Measurements from ENCODE around the gene TP53RK. TPM values are rescaled to one million over a fixed set of nuclear protein-coding genes. Genes with fewer than 3 reads are reported as not detected.
A peak's percentile ranks its signal among the peaks of the same experiment; 100 is the strongest.

The TP53RK gene
- 10 to 100 TPM; 15.0 to 27.0 (median 25.8) TPM for total RNA-seq

DNA sequence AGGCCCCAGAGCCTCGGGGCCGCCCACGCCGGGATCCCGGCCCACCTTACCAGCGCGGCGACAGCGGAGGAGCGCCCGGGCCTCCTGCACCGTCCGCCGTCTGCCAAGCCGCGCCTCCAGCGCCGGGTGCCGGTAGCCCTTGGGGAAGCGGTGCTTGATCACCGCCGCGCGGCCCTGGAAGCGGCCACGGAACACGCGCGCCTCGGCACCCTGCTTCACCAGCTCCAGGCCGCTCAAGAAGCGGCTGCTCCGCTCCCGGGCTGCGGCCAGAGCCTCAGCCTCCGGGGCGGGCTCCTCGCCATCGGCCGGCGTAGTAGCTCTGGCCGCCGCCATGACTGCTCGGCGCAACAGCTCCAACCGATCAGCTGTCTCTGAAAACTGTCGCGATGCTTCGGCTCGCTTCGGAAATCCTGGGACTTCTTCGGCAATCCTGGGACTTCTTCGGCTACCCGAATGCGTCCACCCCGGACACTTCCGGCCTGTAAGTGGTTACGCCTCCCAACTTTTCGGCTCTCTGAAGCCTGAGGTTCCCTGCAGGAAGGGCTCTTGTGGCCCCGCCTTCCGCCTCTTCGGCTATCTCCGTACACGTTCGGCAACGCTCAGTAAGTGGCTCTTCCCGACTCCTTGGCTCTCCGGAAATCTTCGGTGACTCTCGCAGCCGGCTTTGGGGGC lies at the start of gene TP53RK:
Gene TP53RK, minus strand, starts transcription at position 363 of the 672 bp plus-strand sequence. Its CDS starts 30 bp downstream, at position 333.
- Histone ChIP-seq H3K9me3 (no peaks in the 10 kb centered on the region), H3K4me3 (peak within 1 kb of the TSS; percentile 83), H3K36me3 (peaks cover 3% of the 10 kb centered on the region), H3K4me1 (peaks cover 26% of the 10 kb centered on the region), H3K27me3 (no peaks in the 10 kb centered on the region), H3K27ac (peak within 1 kb of the TSS; percentile 97)
- peak; percentile 98 to 99 for DNase-seq (ENCODE audit: low spot score in 2 of 2)
- TF ChIP-seq, protein P1, sequence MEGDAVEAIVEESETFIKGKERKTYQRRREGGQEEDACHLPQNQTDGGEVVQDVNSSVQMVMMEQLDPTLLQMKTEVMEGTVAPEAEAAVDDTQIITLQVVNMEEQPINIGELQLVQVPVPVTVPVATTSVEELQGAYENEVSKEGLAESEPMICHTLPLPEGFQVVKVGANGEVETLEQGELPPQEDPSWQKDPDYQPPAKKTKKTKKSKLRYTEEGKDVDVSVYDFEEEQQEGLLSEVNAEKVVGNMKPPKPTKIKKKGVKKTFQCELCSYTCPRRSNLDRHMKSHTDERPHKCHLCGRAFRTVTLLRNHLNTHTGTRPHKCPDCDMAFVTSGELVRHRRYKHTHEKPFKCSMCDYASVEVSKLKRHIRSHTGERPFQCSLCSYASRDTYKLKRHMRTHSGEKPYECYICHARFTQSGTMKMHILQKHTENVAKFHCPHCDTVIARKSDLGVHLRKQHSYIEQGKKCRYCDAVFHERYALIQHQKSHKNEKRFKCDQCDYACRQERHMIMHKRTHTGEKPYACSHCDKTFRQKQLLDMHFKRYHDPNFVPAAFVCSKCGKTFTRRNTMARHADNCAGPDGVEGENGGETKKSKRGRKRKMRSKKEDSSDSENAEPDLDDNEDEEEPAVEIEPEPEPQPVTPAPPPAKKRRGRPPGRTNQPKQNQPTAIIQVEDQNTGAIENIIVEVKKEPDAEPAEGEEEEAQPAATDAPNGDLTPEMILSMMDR (IDR thresholded peaks at IDR 0.05): peak; percentile 31 to 58
- TF ChIP-seq POLR2A (IDR thresholded peaks at IDR 0.05): peak in 1 of 2 donors; percentile 91
- no peak for TF ChIP-seq EP300 (IDR thresholded peaks at IDR 0.05)
- peak; percentile 38 to 72 (median 39) for TF ChIP-seq POLR2AphosphoS5 (IDR thresholded peaks at IDR 0.05)
- 2% methylated on average over 29 of the region's 71 CpGs for WGBS

DNA sequence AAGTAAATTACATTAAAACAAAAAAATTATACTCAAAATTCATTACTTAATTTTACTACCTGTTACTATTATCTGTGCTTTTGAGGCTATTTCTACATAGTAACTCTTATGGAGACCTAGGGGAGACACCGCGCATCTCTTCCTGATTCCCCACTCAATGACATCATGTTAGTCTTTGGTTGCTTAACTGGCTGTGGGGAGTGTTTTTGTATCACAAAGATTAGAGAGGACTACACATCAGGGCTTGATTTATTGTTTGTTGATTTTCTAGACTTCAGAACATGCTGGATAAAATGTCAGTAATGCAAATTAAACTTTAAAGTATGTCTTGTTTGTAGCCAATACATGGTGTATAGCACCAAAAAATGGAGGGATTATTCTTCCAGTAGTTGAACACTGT lies 46.2 kb upstream of the TP53RK start:
- WGBS: 99% methylated on average over 2 of the region's 2 CpGs
- H3K36me3 ChIP-seq: peaks cover 10% of the 10 kb centered on the region
- H3K4me3 ChIP-seq: no peak overlapping the region

DNA sequence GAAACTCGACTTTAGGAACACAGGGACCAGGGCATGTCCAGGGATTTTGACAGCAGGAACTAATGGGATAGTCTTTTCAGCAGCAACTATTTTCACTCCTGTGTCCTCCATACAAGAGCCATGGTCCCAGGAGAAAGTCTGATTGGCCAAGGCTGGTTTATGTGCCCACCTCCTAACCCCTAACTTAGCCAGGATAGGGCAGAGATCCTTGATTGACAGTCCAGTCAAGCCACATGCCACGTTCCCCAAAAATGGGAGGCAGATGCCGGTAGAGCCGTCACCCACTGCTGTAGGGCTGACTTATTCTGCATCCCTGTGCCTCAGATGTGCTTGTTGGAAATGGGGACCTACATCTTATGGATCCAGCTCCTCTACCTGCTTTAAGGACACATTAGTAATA lies 42.5 kb upstream of the TP53RK start:
- 84% methylated on average over 4 of the region's 4 CpGs for WGBS

More for the DNA sequence above, 46.2 kb upstream of the TP53RK start:
- DNase-seq (ENCODE audit: low spot score in 2 of 2): no peak
- Histone ChIP-seq H3K9me3 (no peaks in the 10 kb centered on the region), H3K27ac (no peak overlapping the region), H3K4me1 (peaks cover 8% of the 10 kb centered on the region), H3K27me3 (no peaks in the 10 kb centered on the region)
- no peak for TF ChIP-seq POLR2AphosphoS5 (IDR thresholded peaks at IDR 0.05)
- no peak for TF ChIP-seq EP300 (IDR thresholded peaks at IDR 0.05)
- no peak for TF ChIP-seq POLR2A (IDR thresholded peaks at IDR 0.05)
- TF ChIP-seq, protein P1 (IDR thresholded peaks at IDR 0.05): no peak

DNA sequence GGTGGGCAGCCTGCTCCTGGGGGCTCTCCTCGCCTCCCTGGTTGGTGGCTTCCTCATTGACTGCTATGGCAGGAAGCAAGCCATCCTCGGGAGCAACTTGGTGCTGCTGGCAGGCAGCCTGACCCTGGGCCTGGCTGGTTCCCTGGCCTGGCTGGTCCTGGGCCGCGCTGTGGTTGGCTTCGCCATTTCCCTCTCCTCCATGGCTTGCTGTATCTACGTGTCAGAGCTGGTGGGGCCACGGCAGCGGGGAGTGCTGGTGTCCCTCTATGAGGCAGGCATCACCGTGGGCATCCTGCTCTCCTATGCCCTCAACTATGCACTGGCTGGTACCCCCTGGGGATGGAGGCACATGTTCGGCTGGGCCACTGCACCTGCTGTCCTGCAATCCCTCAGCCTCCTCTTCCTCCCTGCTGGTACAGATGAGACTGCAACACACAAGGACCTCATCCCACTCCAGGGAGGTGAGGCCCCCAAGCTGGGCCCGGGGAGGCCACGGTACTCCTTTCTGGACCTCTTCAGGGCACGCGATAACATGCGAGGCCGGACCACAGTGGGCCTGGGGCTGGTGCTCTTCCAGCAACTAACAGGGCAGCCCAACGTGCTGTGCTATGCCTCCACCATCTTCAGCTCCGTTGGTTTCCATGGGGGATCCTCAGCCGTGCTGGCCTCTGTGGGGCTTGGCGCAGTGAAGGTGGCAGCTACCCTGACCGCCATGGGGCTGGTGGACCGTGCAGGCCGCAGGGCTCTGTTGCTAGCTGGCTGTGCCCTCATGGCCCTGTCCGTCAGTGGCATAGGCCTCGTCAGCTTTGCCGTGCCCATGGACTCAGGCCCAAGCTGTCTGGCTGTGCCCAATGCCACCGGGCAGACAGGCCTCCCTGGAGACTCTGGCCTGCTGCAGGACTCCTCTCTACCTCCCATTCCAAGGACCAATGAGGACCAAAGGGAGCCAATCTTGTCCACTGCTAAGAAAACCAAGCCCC lies 36.2 kb upstream of the TP53RK start:
- no peak for DNase-seq (ENCODE audit: low spot score in 2 of 2)
- Histone ChIP-seq H3K36me3 (no peaks in the 10 kb centered on the region), H3K27me3 (no peaks in the 10 kb centered on the region), H3K27ac (no peak overlapping the region), H3K4me3 (no peak overlapping the region), H3K4me1 (no peaks in the 10 kb centered on the region), H3K9me3 (no peaks in the 10 kb centered on the region)
- WGBS: 90% methylated on average over 13 of the region's 27 CpGs
- TF ChIP-seq POLR2AphosphoS5 (IDR thresholded peaks at IDR 0.05) (no peak), EP300 (IDR thresholded peaks at IDR 0.05) (no peak)

More for the DNA sequence above, 42.5 kb upstream of the TP53RK start:
- Histone ChIP-seq H3K27ac (no peak overlapping the region), H3K27me3 (no peaks in the 10 kb centered on the region), H3K4me1 (no peaks in the 10 kb centered on the region), H3K4me3 (no peak overlapping the region), H3K36me3 (peaks cover 10% of the 10 kb centered on the region), H3K9me3 (no peaks in the 10 kb centered on the region)
- TF ChIP-seq POLR2AphosphoS5 (IDR thresholded peaks at IDR 0.05): no peak
- no peak for TF ChIP-seq POLR2A (IDR thresholded peaks at IDR 0.05)
- TF ChIP-seq, protein P1 (IDR thresholded peaks at IDR 0.05): no peak
- no peak for TF ChIP-seq EP300 (IDR thresholded peaks at IDR 0.05)
- no peak for DNase-seq (ENCODE audit: low spot score in 2 of 2)

DNA sequence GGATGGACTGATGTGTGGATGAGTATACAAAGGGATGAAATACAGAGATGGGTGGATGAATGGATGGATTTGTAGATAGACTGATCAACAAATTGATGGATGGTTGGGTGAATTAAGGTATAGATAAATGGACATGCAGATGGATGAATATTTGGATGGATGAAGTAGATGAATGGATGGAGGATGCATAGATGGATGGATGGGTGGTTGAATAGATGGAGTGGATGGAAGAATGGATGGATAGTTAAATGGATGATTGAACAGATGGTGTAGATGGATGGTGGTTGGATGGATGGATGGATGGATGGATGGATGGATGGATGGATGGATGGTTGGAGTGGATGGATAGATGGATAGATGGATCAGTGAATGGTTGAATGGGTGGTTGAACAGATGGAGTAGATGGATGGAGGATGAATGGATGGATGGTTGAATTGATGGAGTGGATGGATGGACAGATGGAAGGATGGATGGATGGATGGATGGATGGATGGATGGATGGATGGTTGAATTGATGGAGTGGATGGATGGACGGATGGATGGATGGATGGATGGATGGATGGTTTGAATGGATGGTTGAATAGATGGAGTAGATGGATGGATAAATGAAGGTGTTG lies 35.2 kb upstream of the TP53RK start:
- no peak for DNase-seq (ENCODE audit: low spot score in 2 of 2)
- no peaks in the 10 kb centered on the region for H3K9me3 ChIP-seq
- no peaks in the 10 kb centered on the region for H3K27me3 ChIP-seq
- no peak overlapping the region for H3K27ac ChIP-seq
- TF ChIP-seq, protein P1 (IDR thresholded peaks at IDR 0.05): no peak
- TF ChIP-seq POLR2AphosphoS5 (IDR thresholded peaks at IDR 0.05) (no peak), EP300 (IDR thresholded peaks at IDR 0.05) (no peak), POLR2A (IDR thresholded peaks at IDR 0.05) (no peak)
- no peak overlapping the region for H3K4me3 ChIP-seq
- no peaks in the 10 kb centered on the region for H3K36me3 ChIP-seq
- H3K4me1 ChIP-seq: no peaks in the 10 kb centered on the region
- WGBS: 43% methylated on average over 1 of the region's 1 CpG

Measured in suprapubic skin (tissue), 4 donors.